Endothelial cell of umbilical vein (primary cell): Measurements from ENCODE around the gene SPIB. TPM values are rescaled to one million over a fixed set of nuclear protein-coding genes. Genes with fewer than 3 reads are reported as not detected.

Source experiments
- BruUV-seq: library from RNA; stranded (reverse); fragments of 400-500 nt; replicated peaks from 2 replicates; lab custom pipeline; 2021; lab: Mats Ljungman, UMichigan
- CTCF ChIA-PET: fragments of 300-600, 350-600 bp; sonication (Branson Sonifier 250); formaldehyde crosslinking; loops from one replicate; lab custom pipeline; 2021; ENCODE audit warnings: antibody characterized with exemption, inconsistent platforms; lab: Charles Lee
- POLR2A ChIA-PET: fragments of 300-600, 350-600 bp; sonication (Branson Sonifier 250); formaldehyde crosslinking; loops from one replicate; lab custom pipeline; 2021; ENCODE audit warnings: antibody characterized with exemption, inconsistent platforms; lab: Charles Lee
- DNase-seq: peaks from one replicate; pipeline ENCODE4 v3.0.0-alpha.2; 2011; ENCODE audit warnings: low read depth, low spot score
- FAIRE-seq: peaks from 2 replicates; lab custom pipeline; 2011; peaks lifted over from hg19 to GRCh38; lab: Jason Lieb, UNC
- H2AFZ ChIP-seq: 2 replicates; pipeline ENCODE4 v1.6.0; 2012; ENCODE audit warnings: low read depth, low read length, control low read depth, inconsistent platforms
- H3K27ac ChIP-seq: 2 replicates; pipeline ENCODE4 v1.5.1; 2011; ENCODE audit warnings: low read depth, mild to moderate bottlenecking, control low read depth, low read length, moderate library complexity; ENCODE audit not compliant: insufficient read depth
- H3K27me3 ChIP-seq, 2 experiments: 2 replicates each; pipeline versions ENCODE4 v1.6.0 to v1.6.1; 2011; ENCODE audit warnings: low read length in 2 of 2, mixed read lengths in 1 of 2; ENCODE audit not compliant: control insufficient read depth in 2 of 2, insufficient read depth in 2 of 2
- H3K36me3 ChIP-seq, 2 experiments: 2 replicates in 1 of 2; 3 replicates in 1 of 2; pipeline ENCODE4 v1.5.1; 2011; ENCODE audit warnings: low read length in 2 of 2, mild to moderate bottlenecking in 1 of 2, moderate library complexity in 1 of 2; ENCODE audit not compliant: control insufficient read depth in 2 of 2, insufficient read depth in 2 of 2; ENCODE audit errors: extremely low read depth in 1 of 2
- H3K4me1 ChIP-seq: 3 replicates; pipeline ENCODE4 v1.5.1; 2011; ENCODE audit warnings: mild to moderate bottlenecking, low read length; ENCODE audit not compliant: control insufficient read depth, insufficient read depth; ENCODE audit errors: extremely low read depth
- H3K4me2 ChIP-seq: 2 replicates; pipeline ENCODE4 v1.6.1; 2011; ENCODE audit warnings: low read length, control low read depth, mixed read lengths; ENCODE audit not compliant: insufficient read depth
- H3K4me3 ChIP-seq, 3 experiments: fragments of 200-600 bp in 1 of 3; sonication (generic), shearing (Covaris generic) in 1 of 3; replicated peaks in 1 of 3; 2 replicates each; pipeline ENCODE4 v1.5.1; 2011 to 2016; ENCODE audit warnings: control low read depth in 3 of 3, low read length in 3 of 3, mild to moderate bottlenecking in 2 of 3, inconsistent platforms in 1 of 3, low read depth in 1 of 3, moderate library complexity in 1 of 3; ENCODE audit not compliant: insufficient read depth in 1 of 3
- H3K79me2 ChIP-seq: 2 replicates; pipeline ENCODE4 v1.6.0; 2012; ENCODE audit warnings: low read length, inconsistent platforms; ENCODE audit not compliant: control insufficient read depth, insufficient read depth
- H3K9ac ChIP-seq: replicated peaks from 2 replicates; pipeline ENCODE3; 2011; ENCODE audit warnings: low read length, control low read depth; ENCODE audit not compliant: insufficient read depth; ENCODE audit errors: extremely low read depth
- H3K9me1 ChIP-seq: replicated peaks from 3 replicates; pipeline ENCODE4 v1.6.0; 2011; ENCODE audit warnings: mild to moderate bottlenecking, low read length; ENCODE audit not compliant: control insufficient read depth, insufficient read depth; ENCODE audit errors: extremely low read depth
- H3K9me3 ChIP-seq: replicated peaks from 2 replicates; pipeline ENCODE4 v1.5.1; 2012; ENCODE audit warnings: low read length, inconsistent platforms; ENCODE audit not compliant: control insufficient read depth, insufficient read depth
- H4K20me1 ChIP-seq: replicated peaks from 2 replicates; pipeline ENCODE3; 2011; ENCODE audit warnings: mild to moderate bottlenecking, low read length; ENCODE audit not compliant: control insufficient read depth, insufficient read depth; ENCODE audit errors: extremely low read depth
- EZH2 ChIP-seq: IDR thresholded peaks from 2 replicates; pipeline ENCODE4 v1.6.1; 2012; ENCODE audit warnings: borderline replicate concordance, low read depth, mild to moderate bottlenecking, moderate library complexity, low read length, inconsistent platforms; ENCODE audit not compliant: severe bottlenecking
- FOS ChIP-seq: IDR thresholded peaks from 2 replicates; pipeline ENCODE4 v1.6.1; 2011; ENCODE audit warnings: mild to moderate bottlenecking, low read length, moderate library complexity, borderline replicate concordance; ENCODE audit not compliant: insufficient read depth
- GATA2 ChIP-seq: IDR thresholded peaks from 2 replicates; pipeline ENCODE4 v1.7.0; 2011; ENCODE audit warnings: low read depth, mild to moderate bottlenecking, moderate library complexity, mixed read lengths, low read length; ENCODE audit not compliant: insufficient read length, insufficient read depth
- JUN ChIP-seq: IDR thresholded peaks from 2 replicates; pipeline ENCODE4 v1.6.1; 2011; ENCODE audit warnings: borderline replicate concordance, low read depth; ENCODE audit not compliant: insufficient read length, insufficient read depth
- MAX ChIP-seq: IDR thresholded peaks from 2 replicates; pipeline ENCODE4 v1.6.1; 2011; ENCODE audit not compliant: insufficient read depth, insufficient read length
- MYC ChIP-seq: IDR thresholded peaks from one replicate; pipeline ENCODE4 v1.6.1; 2011; ENCODE audit warnings: mild to moderate bottlenecking, low read depth, low read length
- POLR2A ChIP-seq: IDR thresholded peaks from 2 replicates; pipeline ENCODE4 v1.6.1; 2012; ENCODE audit warnings: low read depth, mild to moderate bottlenecking, control low read depth, low read length
- POLR2AphosphoS5 ChIP-seq: IDR thresholded peaks from 2 replicates; pipeline ENCODE4 v1.6.1; 2012; ENCODE audit warnings: low read depth, mild to moderate bottlenecking, control low read depth, low read length, moderate library complexity; ENCODE audit not compliant: insufficient read depth
- dilution Hi-C: fragments of 300-500 bp; cut with MboI; formaldehyde crosslinking; loops from one replicate; pipeline ENCODE4 v1.15.0; 2019; ENCODE audit warnings: low sequenced_read_pairs; ENCODE audit not compliant: extremely low pct_ligation_motif_present
- intact Hi-C: fragments of 100-400 bp; cut with micrococcal nuclease; formaldehyde crosslinking; loops from one replicate; pipeline ENCODE4 v1.10.0; 2022
- polyA plus RNA-seq, 4 experiments: library from polyadenylated mRNA; depleted of rRNA in 3 of 4; stranded (reverse) in 3 of 4; unstranded in 1 of 4; fragments of >200 nt; gene quantifications; 2 replicates each; pipeline versions ENCODE4 v1.2.1 to v1.2.3, GENCODE V29; 2011 to 2012; ENCODE audit warnings: missing spikeins in 1 of 4
- total RNA-seq: library from RNA; stranded (reverse); gene quantifications from 2 replicates; pipeline ENCODE4 v1.2.3, GENCODE V29; 2021
- TF ChIP-seq, protein P1 (sequence below), 2 donors: IDR thresholded peaks; 1 replicate in 1 of 2; 2 replicates in 1 of 2; pipeline ENCODE4 v1.5.1; 2011; ENCODE audit warnings: low read length in 2 of 2, mild to moderate bottlenecking in 2 of 2, moderate library complexity in 2 of 2, control low read depth in 1 of 2, inconsistent platforms in 1 of 2, low read depth in 1 of 2; ENCODE audit not compliant: insufficient read depth in 1 of 2; ENCODE audit errors: extremely low read depth in 1 of 2

The SPIB gene
- total and polyA plus RNA-seq, 2 donors (not counting 3 experiments of a cell fraction or from before 2014, with no cell fraction given): not detected

DNA sequence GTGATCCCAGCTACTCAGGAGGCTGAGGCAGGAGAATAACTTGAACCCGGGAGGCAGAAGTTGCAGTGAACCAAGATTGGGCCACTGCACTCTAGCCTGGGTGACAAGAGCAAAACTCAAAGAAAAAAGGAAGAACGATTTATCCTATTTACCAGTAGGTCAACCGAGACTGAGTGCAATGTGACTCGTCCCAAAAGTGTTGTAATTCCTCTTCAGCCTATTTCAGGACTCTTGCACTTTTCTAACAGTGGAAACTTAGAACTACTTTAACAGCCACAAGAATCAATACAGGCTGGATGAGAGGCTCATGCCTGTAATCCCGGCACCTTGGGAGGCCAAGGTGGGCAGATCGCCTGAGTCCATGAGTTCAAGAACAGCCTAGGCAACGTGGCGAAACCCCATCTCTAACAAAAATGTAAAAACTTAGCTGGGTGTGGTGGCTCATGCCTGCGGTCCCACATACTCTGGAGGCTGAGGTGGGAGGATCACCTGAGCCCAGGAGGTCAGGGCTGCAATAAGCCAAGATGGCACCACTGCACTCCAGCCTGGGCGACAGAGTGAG is 46.7 kb upstream of the SPIB start:
- no peak for TF ChIP-seq POLR2A
- TF ChIP-seq EZH2: no peak
- TF ChIP-seq JUN: no peak
- no peak for TF ChIP-seq POLR2AphosphoS5
- TF ChIP-seq, protein P1, sequence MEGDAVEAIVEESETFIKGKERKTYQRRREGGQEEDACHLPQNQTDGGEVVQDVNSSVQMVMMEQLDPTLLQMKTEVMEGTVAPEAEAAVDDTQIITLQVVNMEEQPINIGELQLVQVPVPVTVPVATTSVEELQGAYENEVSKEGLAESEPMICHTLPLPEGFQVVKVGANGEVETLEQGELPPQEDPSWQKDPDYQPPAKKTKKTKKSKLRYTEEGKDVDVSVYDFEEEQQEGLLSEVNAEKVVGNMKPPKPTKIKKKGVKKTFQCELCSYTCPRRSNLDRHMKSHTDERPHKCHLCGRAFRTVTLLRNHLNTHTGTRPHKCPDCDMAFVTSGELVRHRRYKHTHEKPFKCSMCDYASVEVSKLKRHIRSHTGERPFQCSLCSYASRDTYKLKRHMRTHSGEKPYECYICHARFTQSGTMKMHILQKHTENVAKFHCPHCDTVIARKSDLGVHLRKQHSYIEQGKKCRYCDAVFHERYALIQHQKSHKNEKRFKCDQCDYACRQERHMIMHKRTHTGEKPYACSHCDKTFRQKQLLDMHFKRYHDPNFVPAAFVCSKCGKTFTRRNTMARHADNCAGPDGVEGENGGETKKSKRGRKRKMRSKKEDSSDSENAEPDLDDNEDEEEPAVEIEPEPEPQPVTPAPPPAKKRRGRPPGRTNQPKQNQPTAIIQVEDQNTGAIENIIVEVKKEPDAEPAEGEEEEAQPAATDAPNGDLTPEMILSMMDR (IDR thresholded peaks at IDR 0.05; ENCODE audit: extremely low read depth in 1 of 2, insufficient read depth in 1 of 2, low read depth in 1 of 2, low read length in 2 of 2): no peak
- no peak for TF ChIP-seq FOS
- TF ChIP-seq MAX: no peak
- TF ChIP-seq MYC: no peak
- TF ChIP-seq GATA2: no peak
- H3K79me2 ChIP-seq: peaks cover under 1% of the 10 kb centered on the region
- H3K36me3 ChIP-seq: no peaks in the 10 kb centered on the region
- no peaks in the 10 kb centered on the region for H3K27me3 ChIP-seq
- H3K4me2 ChIP-seq: no peak overlapping the region
- DNase-seq (no peak), FAIRE-seq (no peak)
- no peak overlapping the region for H3K27ac ChIP-seq
- no peaks in the 10 kb centered on the region for H3K9me1 ChIP-seq
- H3K9me3 ChIP-seq: no peaks in the 10 kb centered on the region
- ChIA-PET CTCF (interaction anchor here (1.3 to 1.4 kb wide), 3 partner anchors 15 to 139 kb away, joined by 3 to 4 read pairs (median 4); partner anchors contain the start of gene JOSD2), POLR2A (no interaction called here)
- H3K9ac ChIP-seq: no peak overlapping the region
- dilution Hi-C loops: no loop called here
- no peak overlapping the region for H3K4me3 ChIP-seq
- peaks cover 18% of the 10 kb centered on the region for H3K4me1 ChIP-seq
- H2AFZ ChIP-seq: no peak overlapping the region
- no peaks in the 10 kb centered on the region for H4K20me1 ChIP-seq
- no TSS peak for BruUV-seq
- intact Hi-C loops: no loop called here
